ENCODE results near the gene NTRK2.

Gene NTRK2

GRCh38 chr9:84691634-84692033 lies 22.1 kb downstream of the NTRK2 start:
- Histone ChIP-seq H3K27me3 (replicated peaks) (no peaks in the 10 kb centered on the region), H3K27ac (no peak overlapping the region), H3K4me3 (ENCODE audit: low read depth, low read length) (no peak overlapping the region), H3K36me3 (replicated peaks) (no peaks in the 10 kb centered on the region)
- TF ChIP-seq CTCF (IDR thresholded peaks at IDR 0.05; ENCODE audit: low read depth, low read length, missing control alignments), result no peak
- in situ Hi-C loops (cut with HindIII; ENCODE audit: low pct_ligation_motif_present, low sequenced_read_pairs), result no loop called here
- no peak for DNase-seq

GRCh38 chr9:84694248-84694647 lies 24.7 kb downstream of the NTRK2 start:
- DNase-seq, result no peak
- Histone ChIP-seq H3K4me3 (ENCODE audit: low read depth, low read length) (no peak overlapping the region), H3K36me3 (replicated peaks) (no peaks in the 10 kb centered on the region), H3K27ac (no peak overlapping the region), H3K27me3 (replicated peaks) (no peaks in the 10 kb centered on the region)
- TF ChIP-seq CTCF (IDR thresholded peaks at IDR 0.05; ENCODE audit: low read depth, low read length, missing control alignments), result no peak
- in situ Hi-C loops (cut with HindIII; ENCODE audit: low pct_ligation_motif_present, low sequenced_read_pairs), result no loop called here

GRCh38 chr9:84697042-84697441 lies 27.5 kb downstream of the NTRK2 start:
- H3K4me3 ChIP-seq (ENCODE audit: low read depth, low read length), result no peak overlapping the region
- H3K36me3 ChIP-seq (replicated peaks), result no peaks in the 10 kb centered on the region
- no peak overlapping the region for H3K27ac ChIP-seq
- no peaks in the 10 kb centered on the region for H3K27me3 ChIP-seq (replicated peaks)
- TF ChIP-seq CTCF (IDR thresholded peaks at IDR 0.05; ENCODE audit: low read depth, low read length, missing control alignments), result no peak
- DNase-seq, result no peak
- in situ Hi-C loops (cut with HindIII; ENCODE audit: low pct_ligation_motif_present, low sequenced_read_pairs), result no loop called here

GRCh38 chr9:84697509-84698114 lies 28.1 kb downstream of the NTRK2 start:
- DNase-seq, result peak; percentile 64
- Histone ChIP-seq H3K4me3 (ENCODE audit: low read depth, low read length) (no peak overlapping the region), H3K36me3 (replicated peaks) (no peaks in the 10 kb centered on the region), H3K27ac (no peak overlapping the region), H3K27me3 (replicated peaks) (no peaks in the 10 kb centered on the region)
- in situ Hi-C loops (cut with HindIII; ENCODE audit: low pct_ligation_motif_present, low sequenced_read_pairs), result no loop called here
- peak; percentile 89 for TF ChIP-seq CTCF (IDR thresholded peaks at IDR 0.05; ENCODE audit: low read depth, low read length, missing control alignments)

- Histone ChIP-seq H3K27ac (no peak overlapping the region), H3K4me3 (ENCODE audit: low read depth, low read length) (no peak overlapping the region), H3K27me3 (replicated peaks) (no peaks in the 10 kb centered on the region), H3K36me3 (replicated peaks) (no peaks in the 10 kb centered on the region)
- in situ Hi-C loops (cut with HindIII; ENCODE audit: low pct_ligation_motif_present, low sequenced_read_pairs), result no loop called here
- no peak for TF ChIP-seq CTCF (IDR thresholded peaks at IDR 0.05; ENCODE audit: low read depth, low read length, missing control alignments)
- DNase-seq, result no peak
Observed at GRCh38 chr9:84698323-84698722, 28.8 kb downstream of the NTRK2 start.

GRCh38 chr9:84699984-84700383 lies 30.5 kb downstream of the NTRK2 start:
- H3K36me3 ChIP-seq (replicated peaks), result no peaks in the 10 kb centered on the region
- TF ChIP-seq CTCF (IDR thresholded peaks at IDR 0.05; ENCODE audit: low read depth, low read length, missing control alignments), result no peak
- H3K27me3 ChIP-seq (replicated peaks), result no peaks in the 10 kb centered on the region
- no peak overlapping the region for H3K27ac ChIP-seq
- no peak overlapping the region for H3K4me3 ChIP-seq (ENCODE audit: low read depth, low read length)
- in situ Hi-C loops (cut with HindIII; ENCODE audit: low pct_ligation_motif_present, low sequenced_read_pairs), result no loop called here
- no peak for DNase-seq
